GM12878 (cell line): ENCODE data around the gene EIF6. TPM values are rescaled to one million over a fixed set of nuclear protein-coding genes. Genes with fewer than 3 reads are reported as not detected.

Experiments
- ATAC-seq: fragments of 200-7000 bp; cut with Tn5 transposase; 3 replicates; pipeline ENCODE4 v1.9.1; 2020; ENCODE audit warnings: mild to moderate bottlenecking, moderate library complexity
- BruUV-seq: library from RNA; stranded (reverse); fragments of 400-500 nt; replicated peaks from 2 replicates; lab custom pipeline; 2021; lab: Mats Ljungman, UMichigan
- CTCF ChIA-PET: fragments of 300-600 bp; sonication (Branson Sonifier 250); formaldehyde crosslinking; extraction: SDS; loops from one replicate; lab custom pipeline; 2021; ENCODE audit warnings: inconsistent platforms; lab: Yijun Ruan, JAX
- POLR2A ChIA-PET: fragments of 350-600 bp; formaldehyde crosslinking; extraction: SDS; loops from one replicate; lab custom pipeline; 2021; ENCODE audit warnings: inconsistent platforms; lab: Charles Lee
- RAD21 ChIA-PET: fragments of 300-600 bp; sonication (Branson Sonifier 250); formaldehyde crosslinking; loops from one replicate; lab custom pipeline; 2023; ENCODE audit warnings: antibody characterized with exemption; ENCODE audit not compliant: unreplicated experiment; lab: Charles Lee
- SMC1A ChIA-PET: fragments of 300-600 bp; sonication (Branson Sonifier 250); formaldehyde crosslinking; loops from one replicate; lab custom pipeline; 2023; ENCODE audit not compliant: unreplicated experiment, uncharacterized antibody; lab: Charles Lee
- DNase-seq: peaks from one replicate; pipeline ENCODE4 v3.0.0-alpha.2; 2011; ENCODE audit warnings: low read depth, low spot score
- FAIRE-seq: peaks from 3 replicates; lab custom pipeline; 2011; peaks lifted over from hg19 to GRCh38; lab: Jason Lieb, UNC
- H2AFZ ChIP-seq: 2 replicates; pipeline ENCODE4 v1.6.0; 2011; ENCODE audit warnings: low read depth, low read length, control low read depth; ENCODE audit not compliant: control insufficient read depth
- H3K27ac ChIP-seq: 2 replicates; pipeline ENCODE4 v1.5.1; 2011; ENCODE audit warnings: control low read depth; ENCODE audit not compliant: control insufficient read depth, insufficient read depth
- H3K27me3 ChIP-seq, 2 experiments: replicated peaks in 1 of 2; 2 replicates each; pipeline versions ENCODE4 v1.6.0 to v1.6.1; 2011; ENCODE audit warnings: low read length in 1 of 2; ENCODE audit not compliant: control insufficient read depth in 2 of 2, insufficient read depth in 2 of 2
- H3K36me3 ChIP-seq, 2 experiments: 2 replicates each; pipeline ENCODE4 v1.5.1; 2011; ENCODE audit warnings: low read length in 1 of 2; ENCODE audit not compliant: control insufficient read depth in 2 of 2, insufficient read depth in 2 of 2
- H3K4me1 ChIP-seq: 2 replicates; pipeline ENCODE4 v1.6.1; 2011; ENCODE audit warnings: mild to moderate bottlenecking, low read length, moderate library complexity, mixed read lengths; ENCODE audit not compliant: control insufficient read depth, insufficient read depth
- H3K4me2 ChIP-seq: 2 replicates; pipeline ENCODE4 v1.6.0; 2011; ENCODE audit warnings: control low read depth; ENCODE audit not compliant: control insufficient read depth, insufficient read depth
- H3K4me3 ChIP-seq: fragments of 200-600 bp; sonication (generic); 2 replicates; pipeline ENCODE4 v1.5.1; 2016
- H3K79me2 ChIP-seq: 2 replicates; pipeline ENCODE4 v1.6.0; 2011; ENCODE audit warnings: low read length; ENCODE audit not compliant: control insufficient read depth, insufficient read depth
- H3K9ac ChIP-seq: 2 replicates; pipeline ENCODE4 v1.8.0; 2011; ENCODE audit warnings: low read length, control low read depth, mixed read lengths; ENCODE audit not compliant: control insufficient read depth, insufficient read depth
- H3K9me3 ChIP-seq: replicated peaks from 3 replicates; pipeline ENCODE4 v1.5.1; 2011; ENCODE audit warnings: mild to moderate bottlenecking, low read length; ENCODE audit not compliant: control insufficient read depth, insufficient read depth
- H4K20me1 ChIP-seq: 2 replicates; pipeline ENCODE4 v1.6.0; 2011; ENCODE audit not compliant: control insufficient read depth, insufficient read depth
- EP300 ChIP-seq, 2 experiments: fragments of 150-350 bp in 1 of 2; IDR thresholded peaks; 2 replicates each; pipeline ENCODE4 v1.6.1; 2011 to 2012; ENCODE audit warnings: low read depth in 2 of 2, low read length in 2 of 2, borderline replicate concordance in 1 of 2, improper control_type of control experiment in 1 of 2, inconsistent platforms in 1 of 2; ENCODE audit not compliant: control insufficient read depth in 1 of 2
- RUNX3 ChIP-seq: IDR thresholded peaks from 2 replicates; pipeline ENCODE4 v1.6.1; 2012; ENCODE audit warnings: low read length, inconsistent platforms
- TCF12 ChIP-seq: IDR thresholded peaks from 2 replicates; pipeline ENCODE4 v1.6.1; 2011; ENCODE audit warnings: low read depth, mild to moderate bottlenecking, low read length
- WGBS: methylation state at CpG from one replicate; pipeline ENCODE4 v1.1.6; 2016; ENCODE audit warnings: low lambda C conversion rate; ENCODE audit not compliant: insufficient replicate concordance, insufficient coverage; ENCODE audit errors: missing lambda C conversion rate; 5-methylcytosine and 5-hydroxymethylcytosine counted together
- in situ Hi-C: fragments of 300-500 bp; cut with MboI; formaldehyde crosslinking; loops from 9 replicates; pipeline ENCODE4 v1.14.3; 2018; ENCODE audit warnings: mixed read lengths
- intact Hi-C: fragments of 100-400 bp; cut with micrococcal nuclease; formaldehyde crosslinking; loops from one replicate; pipeline ENCODE4 v1.14.2; 2022; ENCODE audit not compliant: unreplicated experiment
- polyA plus RNA-seq, 11 experiments: library from polyadenylated mRNA; depleted of rRNA in 4 of 11; unstranded in 6 of 11; stranded (reverse) in 5 of 11; fragments of >200 nt; fragmentation: Nextera tagmentation in 4 of 11; fragmentation: Illumina TruSeq in 1 of 11; extraction: Ambion mirVana in 4 of 11; extraction: Trizol in 1 of 11; gene quantifications; 1 replicate in 1 of 11; 2 replicates in 10 of 11; pipeline versions ENCODE4 v1.2.1 to v1.2.3, GENCODE V29; 2011 to 2016; ENCODE audit warnings: inconsistent platforms in 2 of 11, missing spikeins in 2 of 11, low read depth in 1 of 11
- total RNA-seq, 4 experiments: library from RNA; depleted of rRNA in 3 of 4; stranded (reverse); fragments of >200 nt in 3 of 4; fragmentation: Illumina TruSeq in 1 of 4; extraction: Trizol in 1 of 4; gene quantifications; 2 replicates each; pipeline versions ENCODE4 v1.2.1 to v1.2.3, GENCODE V29; 2013 to 2021
- TF ChIP-seq, protein P1 (sequence below): fragments of 450-650 bp; IDR thresholded peaks from 2 replicates; pipeline ENCODE4 v1.6.1; 2017; ENCODE audit warnings: antibody characterized with exemption, mild to moderate bottlenecking, moderate library complexity

The EIF6 gene
- total and polyA plus RNA-seq, 10 of the 15 experiments (the other 5 are each of a cell fraction or from before 2014, with no cell fraction given), result 127 to 607 (median 197) TPM

DNA sequence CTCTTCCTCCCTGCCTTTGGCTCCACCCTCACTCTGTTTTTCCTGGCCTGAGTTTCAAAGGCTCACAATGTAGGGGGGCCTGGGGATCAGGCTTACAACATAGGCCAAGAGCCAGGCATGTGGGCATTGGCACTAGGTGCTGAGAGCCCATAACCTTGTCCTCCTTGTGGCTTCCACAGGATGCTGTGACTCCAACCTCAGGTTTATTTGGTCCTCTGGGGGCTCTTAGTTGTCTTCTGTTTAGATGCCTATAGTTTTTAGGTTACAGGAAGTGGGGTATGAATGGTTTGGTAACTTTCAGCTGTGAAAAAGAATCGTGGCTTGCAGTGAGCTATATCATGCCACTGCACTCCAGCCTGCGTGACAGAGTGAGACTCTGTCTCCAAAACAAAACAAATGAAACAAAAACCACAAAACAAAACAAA, 32.5 kb downstream of the EIF6 start:
- H3K79me2 ChIP-seq, result no peaks in the 10 kb centered on the region
- intact Hi-C loops (no loop called here), in situ Hi-C loops (loop anchor here (25.0 kb wide), 1 partner anchor 415 kb away; the partner anchor contains the start of gene NCOA6)
- TF ChIP-seq EP300 (IDR thresholded peaks at IDR 0.05; ENCODE audit: borderline replicate concordance in 1 of 2, control insufficient read depth in 1 of 2, low read depth in 2 of 2, low read length in 2 of 2), result peak in 1 of 2 experiments; percentile 37; a peak in 1 of 4 replicates
- peak; percentile 73 for TF ChIP-seq RUNX3
- TF ChIP-seq TCF12, result no peak
- TF ChIP-seq, protein P1, sequence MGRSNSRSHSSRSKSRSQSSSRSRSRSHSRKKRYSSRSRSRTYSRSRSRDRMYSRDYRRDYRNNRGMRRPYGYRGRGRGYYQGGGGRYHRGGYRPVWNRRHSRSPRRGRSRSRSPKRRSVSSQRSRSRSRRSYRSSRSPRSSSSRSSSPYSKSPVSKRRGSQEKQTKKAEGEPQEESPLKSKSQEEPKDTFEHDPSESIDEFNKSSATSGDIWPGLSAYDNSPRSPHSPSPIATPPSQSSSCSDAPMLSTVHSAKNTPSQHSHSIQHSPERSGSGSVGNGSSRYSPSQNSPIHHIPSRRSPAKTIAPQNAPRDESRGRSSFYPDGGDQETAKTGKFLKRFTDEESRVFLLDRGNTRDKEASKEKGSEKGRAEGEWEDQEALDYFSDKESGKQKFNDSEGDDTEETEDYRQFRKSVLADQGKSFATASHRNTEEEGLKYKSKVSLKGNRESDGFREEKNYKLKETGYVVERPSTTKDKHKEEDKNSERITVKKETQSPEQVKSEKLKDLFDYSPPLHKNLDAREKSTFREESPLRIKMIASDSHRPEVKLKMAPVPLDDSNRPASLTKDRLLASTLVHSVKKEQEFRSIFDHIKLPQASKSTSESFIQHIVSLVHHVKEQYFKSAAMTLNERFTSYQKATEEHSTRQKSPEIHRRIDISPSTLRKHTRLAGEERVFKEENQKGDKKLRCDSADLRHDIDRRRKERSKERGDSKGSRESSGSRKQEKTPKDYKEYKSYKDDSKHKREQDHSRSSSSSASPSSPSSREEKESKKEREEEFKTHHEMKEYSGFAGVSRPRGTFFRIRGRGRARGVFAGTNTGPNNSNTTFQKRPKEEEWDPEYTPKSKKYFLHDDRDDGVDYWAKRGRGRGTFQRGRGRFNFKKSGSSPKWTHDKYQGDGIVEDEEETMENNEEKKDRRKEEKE, result no peak
- ATAC-seq, result peak; percentile 83
- peak; percentile 61 for FAIRE-seq
- POLR2A ChIA-PET, result no interaction called here
- no peak overlapping the region for H3K4me3 ChIP-seq
- H2AFZ ChIP-seq, result peak overlapping the region; percentile 27
- peak overlapping the region; percentile 49 for H3K27ac ChIP-seq
- H3K36me3 ChIP-seq, result no peaks in the 10 kb centered on the region
- peak; percentile 39 for DNase-seq
- H3K4me1 ChIP-seq, result peaks cover 20% of the 10 kb centered on the region
- CTCF ChIA-PET, result no interaction called here
- H3K9me3 ChIP-seq, result no peaks in the 10 kb centered on the region
- H4K20me1 ChIP-seq, result no peaks in the 10 kb centered on the region
- RAD21 ChIA-PET, result interaction anchor here (1.4 kb wide), 1 partner anchor 107 kb away, joined by 4 read pairs; no protein-coding TSS in a partner anchor
- no peaks in the 10 kb centered on the region for H3K27me3 ChIP-seq
- no peak overlapping the region for H3K9ac ChIP-seq
- SMC1A ChIA-PET, result interaction anchor here (1.2 kb wide), 1 partner anchor 12 kb away, joined by 3 read pairs; no protein-coding TSS in a partner anchor
- H3K4me2 ChIP-seq, result peak overlapping the region; percentile 31
- no TSS peak for BruUV-seq
- 0% methylated on average over 2 of the region's 2 CpGs for WGBS
